OCI-LY3 (cell line): ENCODE data around the gene CNN2.

Source experiments
- H2AFZ ChIP-seq: fragments of 200-600, 300-600 bp; shearing (Covaris generic); 2 replicates; pipeline ENCODE4 v1.6.0; 2014; ENCODE audit warnings: antibody characterized with exemption, low read depth, low read length
- H3K27ac ChIP-seq: fragments of 200-600, 300-600 bp; sonication (generic); 2 replicates; pipeline ENCODE4 v1.5.1; 2014; ENCODE audit warnings: mild to moderate bottlenecking, low read length, moderate library complexity, mixed read lengths
- H3K27me3 ChIP-seq: fragments of 200-600, 300-600 bp; sonication (generic); 2 replicates; pipeline ENCODE4 v1.6.1; 2014; ENCODE audit warnings: low read depth, low read length, mixed read lengths
- H3K36me3 ChIP-seq: fragments of 200-600, 300-600 bp; sonication (generic); replicated peaks from 2 replicates; pipeline ENCODE3; 2014; ENCODE audit warnings: low read depth, low read length, mixed read lengths
- H3K4me1 ChIP-seq: fragments of 300-600, 200-600 bp; sonication (generic); 2 replicates; pipeline ENCODE4 v1.6.1; 2014; ENCODE audit warnings: low read length, mixed read lengths
- H3K4me2 ChIP-seq: fragments of 200-600, 300-600 bp; sonication (generic); 2 replicates; pipeline ENCODE4 v1.6.1; 2014; ENCODE audit warnings: low read length, mixed read lengths
- H3K4me3 ChIP-seq: fragments of 300-600, 200-600 bp; sonication (generic); 2 replicates; pipeline ENCODE4 v1.5.1; 2014; ENCODE audit warnings: antibody characterized with exemption, mild to moderate bottlenecking, low read length, moderate library complexity
- H3K79me2 ChIP-seq: fragments of 300-600, 200-600 bp; shearing (Covaris generic); 2 replicates; pipeline ENCODE4 v1.6.1; 2014; ENCODE audit warnings: mild to moderate bottlenecking, low read length, mixed read lengths
- H3K9ac ChIP-seq: fragments of 300-600, 200-600 bp; shearing (Covaris generic); 2 replicates; pipeline ENCODE4 v1.6.0; 2014; ENCODE audit warnings: mild to moderate bottlenecking, low read length, moderate library complexity
- H3K9me3 ChIP-seq: fragments of 200-600, 300-600 bp; shearing (Covaris generic); 2 replicates; pipeline ENCODE4 v1.6.1; 2014; ENCODE audit warnings: low read length, mixed read lengths; ENCODE audit not compliant: insufficient read depth
- H4K20me1 ChIP-seq: fragments of 200-600, 300-600 bp; sonication (generic); 2 replicates; pipeline ENCODE4 v1.6.1; 2016; ENCODE audit warnings: low read length, mixed read lengths; ENCODE audit not compliant: insufficient read depth
- CTCF ChIP-seq: fragments of 200-600, 300-600 bp; sonication (generic); IDR thresholded peaks from 2 replicates; pipeline ENCODE4 v1.5.1; 2014; ENCODE audit warnings: antibody characterized with exemption, low read length, low read depth
- EZH2phosphoT487 ChIP-seq: fragments of 200-600 bp; shearing (Covaris generic); IDR thresholded peaks from 2 replicates; pipeline ENCODE4 v1.6.1; 2018; ENCODE audit warnings: antibody characterized with exemption, mixed run types, low read depth

CNN2 gene

GRCh38 chr19:996051-996838 lies 30.2 kb upstream of the CNN2 start:
- H3K9me3 ChIP-seq, result no peaks in the 10 kb centered on the region
- peak overlapping the region; percentile 37 for H3K4me2 ChIP-seq
- H3K27me3 ChIP-seq, result no peaks in the 10 kb centered on the region
- H3K9ac ChIP-seq, result no peak overlapping the region
- no peak overlapping the region for H2AFZ ChIP-seq
- H3K36me3 ChIP-seq, result peaks cover 20% of the 10 kb centered on the region
- no peaks in the 10 kb centered on the region for H3K79me2 ChIP-seq
- no peak overlapping the region for H3K4me3 ChIP-seq
- H4K20me1 ChIP-seq, result no peaks in the 10 kb centered on the region
- no peak overlapping the region for H3K27ac ChIP-seq
- H3K4me1 ChIP-seq, result no peaks in the 10 kb centered on the region
- TF ChIP-seq EZH2phosphoT487 (no peak), CTCF (no peak)

- Histone ChIP-seq H3K4me3 (no peak overlapping the region), H3K9ac (no peak overlapping the region), H3K4me1 (peaks cover 3% of the 10 kb centered on the region), H2AFZ (no peak overlapping the region), H3K27ac (no peak overlapping the region), H3K79me2 (no peaks in the 10 kb centered on the region), H3K36me3 (peaks cover 12% of the 10 kb centered on the region), H3K27me3 (no peaks in the 10 kb centered on the region), H3K4me2 (no peak overlapping the region), H3K9me3 (no peaks in the 10 kb centered on the region), H4K20me1 (no peaks in the 10 kb centered on the region)
- TF ChIP-seq CTCF (no peak), EZH2phosphoT487 (no peak)
Observed at GRCh38 chr19:998064-998463, 28.3 kb upstream of the CNN2 start.

GRCh38 chr19:999379-999719 lies 27.1 kb upstream of the CNN2 start:
- no peak overlapping the region for H3K9ac ChIP-seq
- no peak overlapping the region for H2AFZ ChIP-seq
- peaks cover 3% of the 10 kb centered on the region for H3K4me1 ChIP-seq
- H3K4me3 ChIP-seq, result no peak overlapping the region
- H3K27me3 ChIP-seq, result no peaks in the 10 kb centered on the region
- H3K36me3 ChIP-seq, result peaks cover 4% of the 10 kb centered on the region
- no peaks in the 10 kb centered on the region for H3K9me3 ChIP-seq
- no peak overlapping the region for H3K27ac ChIP-seq
- no peak overlapping the region for H3K4me2 ChIP-seq
- H3K79me2 ChIP-seq, result no peaks in the 10 kb centered on the region
- H4K20me1 ChIP-seq, result no peaks in the 10 kb centered on the region
- no peak for TF ChIP-seq CTCF
- TF ChIP-seq EZH2phosphoT487, result no peak

GRCh38 chr19:1000095-1000494 lies 26.3 kb upstream of the CNN2 start, which contains the start of gene GRIN3B:
GRIN3B (plus strand) TSS chr19:1000419; CDS start chr19:1000438, 19 bp downstream.
- no peaks in the 10 kb centered on the region for H3K9me3 ChIP-seq
- no peak within 1 kb of the TSS for H3K9ac ChIP-seq
- no peaks in the 10 kb centered on the region for H3K79me2 ChIP-seq
- no peaks in the 10 kb centered on the region for H3K36me3 ChIP-seq
- TF ChIP-seq EZH2phosphoT487 (no peak), CTCF (no peak)
- no peak within 1 kb of the TSS for H2AFZ ChIP-seq
- H3K4me1 ChIP-seq, result peaks cover 3% of the 10 kb centered on the region
- peak within 1 kb of the TSS; percentile 57; the same call in 1 of the 2 replicates for H3K4me2 ChIP-seq
- H4K20me1 ChIP-seq, result no peaks in the 10 kb centered on the region
- H3K27ac ChIP-seq, result no peak within 1 kb of the TSS
- no peaks in the 10 kb centered on the region for H3K27me3 ChIP-seq
- no peak within 1 kb of the TSS for H3K4me3 ChIP-seq
